Rectal smooth muscle tissue (tissue), 1 donor: Measurements from ENCODE around the gene THEM4.
"Not testable (repeated sequence)": the region's sequence is repeated elsewhere in the genome, so short reads cannot be mapped to it uniquely, and the experiment has no call there.

Experiments
- H3K27ac ChIP-seq: one replicate; pipeline ENCODE4 v1.7.0; 2013; ENCODE audit warnings: low read depth, low read length, inconsistent platforms
- H3K27me3 ChIP-seq: one replicate; pipeline ENCODE4 v1.7.0; 2013; ENCODE audit warnings: low read length; ENCODE audit not compliant: control insufficient read depth, insufficient read depth
- H3K36me3 ChIP-seq: one replicate; pipeline ENCODE4 v1.7.0; 2013; ENCODE audit warnings: low read length; ENCODE audit not compliant: control insufficient read depth, insufficient read depth
- H3K4me1 ChIP-seq: one replicate; pipeline ENCODE4 v1.7.0; 2013; ENCODE audit warnings: low read length; ENCODE audit not compliant: control insufficient read depth, insufficient read depth
- H3K4me3 ChIP-seq: one replicate; pipeline ENCODE4 v1.7.0; 2013; ENCODE audit warnings: low read length
- H3K9ac ChIP-seq: one replicate; pipeline ENCODE4 v1.7.0; 2013; ENCODE audit warnings: low read length

Gene THEM4

DNA sequence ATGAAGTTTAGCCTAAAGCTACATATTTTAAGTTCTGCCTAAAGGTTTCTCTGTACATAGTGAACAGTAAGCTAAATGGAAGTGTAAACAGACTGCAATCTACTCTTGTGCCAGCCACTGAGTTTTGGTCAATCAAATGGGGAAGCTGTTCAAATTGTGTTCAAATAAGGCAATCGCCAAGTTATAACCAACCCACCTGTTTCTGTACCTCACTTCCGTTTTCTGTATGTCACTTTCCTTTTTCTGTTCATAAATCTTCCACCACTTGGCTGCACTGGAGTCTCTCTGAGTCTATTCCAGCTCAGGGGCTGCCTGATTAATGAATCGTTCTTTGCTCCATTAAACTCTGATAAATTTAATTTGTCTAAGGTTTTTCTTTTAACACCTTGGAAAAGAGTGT is 10.8 kb upstream of the THEM4 start:
- Histone ChIP-seq H3K4me3 (no peak overlapping the region), H3K36me3 (no peaks in the 10 kb centered on the region), H3K27ac (no peak overlapping the region), H3K27me3 (no peaks in the 10 kb centered on the region), H3K4me1 (no peaks in the 10 kb centered on the region), H3K9ac (no peak overlapping the region)

DNA sequence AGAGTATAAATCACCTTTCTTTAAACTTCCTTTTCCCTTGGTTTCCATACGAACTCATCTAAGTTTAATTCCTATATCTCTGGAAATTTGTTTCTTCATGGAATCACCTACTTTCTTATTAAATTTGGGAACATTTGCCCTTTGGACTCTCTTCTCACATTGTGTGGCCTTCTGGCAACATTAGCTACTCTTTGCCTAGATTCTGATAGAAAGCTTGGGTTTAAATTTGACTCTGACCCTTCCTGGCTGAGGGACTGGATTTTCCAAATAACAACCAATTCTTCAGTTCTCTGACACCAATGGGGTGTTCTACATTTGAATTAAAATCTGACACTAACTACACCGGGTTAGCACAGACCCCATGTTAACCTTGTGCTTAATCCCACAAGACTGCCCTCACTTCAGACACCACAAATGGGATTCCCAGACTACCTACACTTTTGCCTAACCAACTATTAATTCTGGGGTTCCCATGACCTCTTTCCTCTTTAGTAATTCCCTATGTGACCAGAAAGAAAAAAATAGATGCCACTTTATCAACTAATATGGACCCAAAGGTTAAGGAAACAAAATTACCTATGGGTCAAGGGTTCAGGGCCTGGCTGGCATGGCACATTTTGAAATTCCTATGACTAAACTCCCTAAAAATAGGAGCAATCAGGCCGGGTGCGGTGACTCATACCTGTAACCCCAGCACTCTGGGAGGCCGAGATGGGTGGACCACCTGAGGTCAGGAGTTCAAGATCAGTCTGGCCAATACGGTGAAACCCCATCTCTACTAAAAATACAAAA is 9.7 kb upstream of the THEM4 start:
- H3K36me3 ChIP-seq, result no peaks in the 10 kb centered on the region
- no peak overlapping the region for H3K4me3 ChIP-seq
- H3K27ac ChIP-seq, result no peak overlapping the region
- no peak overlapping the region for H3K9ac ChIP-seq
- H3K27me3 ChIP-seq, result no peaks in the 10 kb centered on the region
- H3K4me1 ChIP-seq, result no peaks in the 10 kb centered on the region

DNA sequence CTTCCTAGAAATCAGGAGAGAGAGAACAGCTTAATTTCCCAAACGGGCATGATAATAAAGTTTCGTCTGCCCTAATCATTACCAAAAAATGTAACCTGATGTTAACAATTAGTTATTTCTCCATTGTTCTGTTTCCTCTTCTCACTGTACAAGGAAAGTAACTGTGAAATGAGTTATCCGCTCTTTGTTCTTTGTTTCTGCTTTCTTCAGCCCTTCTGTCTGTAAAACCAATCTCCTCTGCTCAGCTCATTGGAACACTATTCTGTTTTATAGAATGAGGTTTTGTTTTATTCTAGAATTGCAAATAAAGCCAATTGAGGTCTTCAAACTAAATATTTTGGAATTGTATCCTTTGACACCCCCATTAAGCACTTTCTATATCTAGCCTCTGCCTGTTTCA is 8.8 kb upstream of the THEM4 start:
- Histone ChIP-seq H3K27ac (no peak overlapping the region), H3K27me3 (no peaks in the 10 kb centered on the region), H3K4me1 (no peaks in the 10 kb centered on the region), H3K9ac (no peak overlapping the region), H3K4me3 (no peak overlapping the region), H3K36me3 (no peaks in the 10 kb centered on the region)

DNA sequence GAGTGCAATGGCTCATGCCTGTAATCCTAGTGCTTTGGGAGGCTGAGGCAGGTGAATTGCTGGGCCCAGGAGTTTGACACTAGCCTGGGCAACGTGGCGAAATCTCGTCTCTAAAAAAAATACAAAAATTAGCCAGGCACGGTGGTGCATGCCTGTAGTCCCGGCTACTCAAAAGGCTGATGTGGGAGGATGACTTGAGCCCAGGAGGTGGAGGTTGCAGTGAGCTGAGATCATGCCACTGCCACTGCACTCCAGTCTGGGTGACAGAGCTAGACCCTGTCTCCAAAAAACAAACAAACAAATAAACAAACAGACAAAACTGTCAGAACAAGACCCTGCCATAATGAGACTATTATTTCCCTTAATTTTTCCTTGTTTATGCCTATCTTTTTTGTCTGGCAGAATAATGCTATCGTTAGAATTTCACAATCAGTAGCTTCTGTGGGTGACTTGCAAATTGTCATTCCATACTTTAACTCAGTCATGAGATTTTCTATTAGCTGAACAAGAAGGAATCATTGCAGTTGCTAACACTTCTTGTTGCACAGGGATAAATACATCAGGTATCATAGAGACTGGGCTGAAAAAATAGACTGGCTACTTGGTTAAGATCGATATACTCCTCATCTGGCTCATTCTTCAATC is 7.5 kb upstream of the THEM4 start:
- H3K9ac ChIP-seq, result no peak overlapping the region

DNA sequence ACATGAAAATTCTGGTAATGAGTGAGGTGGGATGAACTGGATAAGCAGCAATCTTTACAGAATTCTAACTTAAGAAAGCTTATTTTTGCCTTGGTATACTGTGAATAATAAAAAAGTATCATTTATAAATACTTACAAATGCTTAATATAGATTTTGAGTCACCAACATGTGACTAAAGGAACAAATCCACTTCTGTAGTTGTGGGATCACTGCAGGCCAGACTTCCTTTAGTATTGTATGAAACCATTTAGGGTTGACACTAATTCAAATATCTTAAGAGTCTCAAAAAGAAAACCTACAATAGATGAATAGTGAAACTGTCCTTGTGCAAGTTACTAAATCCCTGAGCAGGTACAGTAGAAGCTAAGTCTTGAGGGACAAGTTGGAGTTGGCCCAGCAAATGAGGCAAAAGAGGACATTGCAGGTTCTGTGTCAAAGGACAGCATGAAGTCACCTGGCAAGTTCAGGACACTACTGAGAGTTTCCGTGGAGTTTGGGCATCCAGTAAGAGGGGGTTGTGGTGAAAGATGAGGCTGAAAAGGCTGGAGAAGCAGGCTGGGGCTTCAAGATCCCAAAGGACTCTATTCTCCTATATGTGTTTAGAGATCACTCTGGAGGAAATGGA is 5.9 kb upstream of the THEM4 start:
- H3K4me1 ChIP-seq, result no peaks in the 10 kb centered on the region
- H3K9ac ChIP-seq, result no peak overlapping the region
- H3K27ac ChIP-seq, result no peak overlapping the region
- H3K4me3 ChIP-seq, result no peak overlapping the region
- H3K36me3 ChIP-seq, result no peaks in the 10 kb centered on the region
- no peaks in the 10 kb centered on the region for H3K27me3 ChIP-seq

More for the DNA sequence above, 7.5 kb upstream of the THEM4 start:
- Histone ChIP-seq H3K27ac (no peak overlapping the region), H3K4me3 (no peak overlapping the region), H3K4me1 (no peaks in the 10 kb centered on the region), H3K36me3 (no peaks in the 10 kb centered on the region), H3K27me3 (no peaks in the 10 kb centered on the region)

DNA sequence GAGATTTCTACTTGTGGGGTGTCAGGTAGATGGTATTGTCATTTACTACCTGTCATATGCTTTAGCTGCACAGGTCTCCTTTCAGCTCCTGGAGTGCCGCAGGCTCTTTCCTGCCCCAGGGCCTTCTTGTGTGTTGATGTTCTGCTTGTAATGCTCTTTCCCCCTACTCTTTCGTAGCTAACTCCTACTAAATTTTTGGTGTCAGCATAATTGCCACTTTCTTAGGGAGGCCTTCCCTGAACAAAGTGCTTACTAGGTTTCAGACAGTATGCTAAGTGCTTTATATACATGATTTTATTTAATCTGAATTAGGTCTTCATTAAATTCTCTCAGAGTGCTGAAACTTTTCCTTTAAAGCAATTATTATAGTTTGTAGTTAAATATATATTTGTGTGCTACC is 4.8 kb upstream of the THEM4 start:
- H3K27ac ChIP-seq, result no peak overlapping the region
- no peaks in the 10 kb centered on the region for H3K36me3 ChIP-seq
- H3K9ac ChIP-seq, result no peak overlapping the region
- H3K27me3 ChIP-seq, result no peaks in the 10 kb centered on the region
- no peak overlapping the region for H3K4me3 ChIP-seq
- no peaks in the 10 kb centered on the region for H3K4me1 ChIP-seq

DNA sequence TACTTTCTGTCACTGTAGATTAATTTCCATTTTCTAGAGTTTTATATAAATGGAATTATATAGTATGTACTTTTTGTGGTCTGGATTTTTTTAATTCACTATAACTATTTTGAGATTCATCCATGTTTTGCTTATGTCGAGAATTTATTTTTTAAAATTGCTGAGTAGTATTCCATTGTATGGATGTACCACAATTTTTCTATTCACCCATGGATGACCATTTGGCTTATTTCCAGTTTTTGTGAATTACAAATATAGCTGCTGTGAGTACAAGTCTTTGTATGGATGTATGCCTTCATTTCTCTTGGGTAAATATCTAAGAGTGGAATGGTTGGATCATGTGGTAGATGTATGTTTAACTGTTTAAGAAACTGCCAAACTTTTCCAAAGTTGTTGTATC is 3.7 kb upstream of the THEM4 start:
- Histone ChIP-seq H3K4me1 (peaks cover 4% of the 10 kb centered on the region), H3K36me3 (no peaks in the 10 kb centered on the region), H3K27me3 (no peaks in the 10 kb centered on the region), H3K9ac (no peak overlapping the region), H3K27ac (no peak overlapping the region), H3K4me3 (no peak overlapping the region)

DNA sequence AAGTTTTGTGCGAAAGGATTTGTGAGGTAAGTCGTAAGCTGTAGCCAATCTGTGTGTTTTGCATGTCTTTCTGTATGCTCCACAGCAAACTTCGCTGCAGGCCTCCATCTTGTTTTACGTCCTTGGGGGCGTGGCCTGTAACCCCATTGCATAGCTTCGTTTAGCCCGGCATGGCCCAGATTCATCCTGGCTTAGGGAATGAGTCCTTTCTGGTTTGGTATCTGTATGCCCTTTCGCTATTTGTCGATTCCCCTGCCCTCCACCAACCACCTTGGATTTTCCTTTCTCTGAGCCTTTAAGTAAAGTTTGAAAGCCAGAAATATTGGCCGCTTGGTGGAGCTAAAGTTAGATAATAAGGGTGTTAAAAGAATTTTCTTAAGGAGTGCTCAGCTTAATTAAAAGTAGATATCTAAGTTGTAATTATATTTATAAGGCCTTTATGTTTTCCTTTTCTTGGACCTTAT is 1.1 kb downstream of the THEM4 start:
- no peak overlapping the region for H3K4me3 ChIP-seq
- H3K27ac ChIP-seq, result no peak overlapping the region
- no peaks in the 10 kb centered on the region for H3K36me3 ChIP-seq
- no peak overlapping the region for H3K9ac ChIP-seq
- H3K4me1 ChIP-seq, result peaks cover 4% of the 10 kb centered on the region
- H3K27me3 ChIP-seq, result no peaks in the 10 kb centered on the region

DNA sequence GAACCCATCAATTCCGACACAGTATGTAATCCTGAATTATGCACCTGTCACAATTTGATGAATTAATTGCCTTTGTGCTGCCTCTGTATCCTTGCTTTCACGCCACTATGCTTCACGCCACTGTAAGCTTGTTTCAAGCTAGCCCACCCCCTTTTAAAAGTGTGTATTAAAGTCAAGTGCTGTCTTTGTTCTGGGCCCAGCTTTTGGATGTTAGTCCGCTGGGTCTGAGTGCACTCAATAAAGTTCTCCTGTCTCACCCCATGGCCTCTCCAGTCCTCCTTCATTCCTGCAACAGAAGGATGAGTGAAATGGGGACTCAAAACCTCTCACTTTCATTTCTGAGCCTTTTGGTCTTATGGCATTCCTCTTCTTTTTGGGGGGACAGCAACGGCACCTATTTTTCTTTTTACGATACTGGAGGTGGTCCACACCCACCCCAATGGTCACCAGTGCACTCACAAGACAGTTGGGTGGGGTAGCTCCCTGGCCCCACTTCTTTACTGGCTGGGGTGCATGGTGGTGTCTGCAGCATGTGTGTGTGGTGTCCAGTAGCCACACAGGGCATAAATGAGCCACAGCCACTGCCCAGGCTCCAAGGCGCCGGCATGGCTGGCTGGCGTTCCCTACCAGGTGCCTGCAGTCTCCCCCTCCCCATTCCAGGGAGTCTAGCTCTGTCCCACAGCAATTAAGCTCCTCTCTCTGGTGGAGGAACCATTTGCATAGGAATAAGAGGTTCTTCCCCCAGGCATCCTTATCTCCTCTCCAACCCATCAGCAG is 1.8 kb downstream of the THEM4 start:
- H3K4me1 ChIP-seq, result peaks cover 4% of the 10 kb centered on the region

DNA sequence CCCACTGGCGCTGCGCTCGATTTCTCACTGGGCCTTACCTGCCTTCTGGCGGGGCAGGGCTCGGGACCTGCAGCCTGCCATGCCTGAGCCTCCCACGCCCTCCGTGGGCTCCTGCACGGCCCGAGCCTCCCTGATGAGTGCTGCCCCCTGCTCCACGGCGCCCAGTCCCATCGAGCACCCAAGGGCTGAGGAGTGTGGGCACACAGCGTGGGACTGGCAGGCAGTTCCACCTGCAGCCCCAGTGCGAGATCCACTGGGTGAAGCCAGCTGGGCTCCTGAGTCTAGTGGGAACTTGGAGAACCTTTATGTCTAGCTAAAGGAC is 3.0 kb downstream of the THEM4 start:
- not testable (repeated sequence) for H3K27ac ChIP-seq, H3K4me3 ChIP-seq, H3K9ac ChIP-seq, H3K27me3 ChIP-seq, H3K36me3 ChIP-seq, H3K4me1 ChIP-seq

More for the DNA sequence above, 1.8 kb downstream of the THEM4 start:
- Histone ChIP-seq H3K36me3 (no peaks in the 10 kb centered on the region), H3K27ac (no peak overlapping the region), H3K4me3 (no peak overlapping the region), H3K27me3 (no peaks in the 10 kb centered on the region), H3K9ac (no peak overlapping the region)

DNA sequence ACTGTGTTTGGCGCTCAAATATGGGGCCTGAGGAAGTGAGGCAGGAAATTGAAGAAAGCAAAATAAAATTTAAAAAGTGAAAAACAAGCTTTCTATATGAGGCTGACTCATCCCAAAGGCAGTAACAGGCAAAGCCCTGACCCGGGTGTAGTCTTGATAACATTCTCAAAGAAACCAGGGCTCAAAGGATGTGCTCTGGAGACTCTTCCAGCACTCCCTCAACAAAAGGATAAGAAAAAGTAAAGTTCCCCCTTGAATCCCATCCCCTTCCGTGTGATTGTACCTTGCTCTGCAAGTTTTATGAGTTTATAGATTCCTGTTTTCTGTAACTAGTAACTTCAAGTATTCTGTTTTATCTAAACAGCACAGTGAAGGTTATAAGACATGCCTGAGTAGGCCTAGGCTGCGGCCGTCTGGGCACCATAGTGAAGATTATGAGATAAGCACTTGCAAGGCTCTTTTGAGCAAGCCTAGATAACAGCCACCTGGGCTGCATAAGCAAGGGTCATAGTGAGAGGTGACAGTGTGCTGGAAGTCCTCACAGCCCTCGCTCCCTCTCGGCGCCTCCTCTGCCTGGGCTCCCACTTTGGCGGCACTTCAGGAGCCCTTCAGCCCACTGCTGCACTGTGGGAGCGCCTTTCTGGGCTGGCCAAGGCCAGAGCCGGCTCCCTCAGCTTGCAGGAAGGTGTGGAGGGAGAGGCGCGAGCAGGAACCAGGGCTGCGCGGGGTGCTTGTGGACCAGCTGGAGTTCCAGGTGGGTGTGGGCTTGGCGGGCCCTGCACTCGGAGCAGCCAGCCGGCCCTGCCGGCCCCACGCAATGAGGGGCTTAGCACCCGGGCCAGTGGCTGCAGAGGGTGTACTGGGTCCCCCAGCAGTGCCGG is 3.6 kb downstream of the THEM4 start:
- H3K9ac ChIP-seq, H3K4me1 ChIP-seq, H3K27ac ChIP-seq, H3K4me3 ChIP-seq, H3K27me3 ChIP-seq, H3K36me3 ChIP-seq: not testable (repeated sequence)

DNA sequence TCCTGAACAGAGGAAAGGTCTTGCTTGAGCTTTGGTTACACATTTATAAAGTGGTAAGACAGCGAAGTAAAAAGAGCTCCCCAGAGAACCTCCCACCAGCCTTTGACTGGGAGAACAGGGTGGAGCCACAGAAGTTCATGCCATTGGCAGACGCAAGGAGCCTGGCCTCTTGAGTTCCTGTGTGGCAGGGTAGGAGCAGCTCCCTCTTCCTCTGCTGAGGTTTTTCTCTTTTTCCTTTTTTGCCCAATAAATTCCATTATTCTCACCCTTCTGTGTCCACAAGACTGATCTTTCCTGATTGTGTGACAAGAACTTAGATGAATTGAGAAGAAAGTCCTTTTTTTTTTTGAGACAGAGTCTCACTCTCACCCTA is 4.3 kb downstream of the THEM4 start:
- no peaks in the 10 kb centered on the region for H3K36me3 ChIP-seq
- no peak overlapping the region for H3K9ac ChIP-seq
- H3K27me3 ChIP-seq, result no peaks in the 10 kb centered on the region
- no peak overlapping the region for H3K4me3 ChIP-seq
- H3K4me1 ChIP-seq, result peaks cover 4% of the 10 kb centered on the region
- H3K27ac ChIP-seq, result no peak overlapping the region
